Measurements from ENCODE around the gene YPEL4.

YPEL4 gene

GRCh38 chr11:57610170-57610569 is 39.5 kb downstream of the YPEL4 start:
- no peak for DNase-seq
- Histone ChIP-seq H3K36me3 (no peaks in the 10 kb centered on the region), H3K9me3 (ENCODE audit: severe bottlenecking) (no peaks in the 10 kb centered on the region), H3K4me3 (ENCODE audit: low read depth, low read length) (no peak overlapping the region), H3K27ac (no peak overlapping the region), H3K27me3 (ENCODE audit: insufficient read depth, low read depth, severe bottlenecking) (peaks cover 96% of the 10 kb centered on the region)
- TF ChIP-seq CTCF (IDR thresholded peaks at IDR 0.05; ENCODE audit: low read depth, low read length): no peak

GRCh38 chr11:57605028-57605420 is 44.7 kb downstream of the YPEL4 start:
- Histone ChIP-seq H3K4me3 (ENCODE audit: low read depth, low read length) (no peak overlapping the region), H3K27me3 (ENCODE audit: insufficient read depth, low read depth, severe bottlenecking) (peaks cover 71% of the 10 kb centered on the region), H3K36me3 (no peaks in the 10 kb centered on the region), H3K27ac (no peak overlapping the region), H3K9me3 (ENCODE audit: severe bottlenecking) (no peaks in the 10 kb centered on the region)
- no peak for TF ChIP-seq CTCF (IDR thresholded peaks at IDR 0.05; ENCODE audit: low read depth, low read length)
- DNase-seq: no peak

- TF ChIP-seq CTCF (IDR thresholded peaks at IDR 0.05; ENCODE audit: low read depth, low read length): no peak
- DNase-seq: no peak
- Histone ChIP-seq H3K9me3 (ENCODE audit: severe bottlenecking) (no peaks in the 10 kb centered on the region), H3K4me3 (ENCODE audit: low read depth, low read length) (no peak overlapping the region), H3K27ac (no peak overlapping the region), H3K27me3 (ENCODE audit: insufficient read depth, low read depth, severe bottlenecking) (peaks cover 71% of the 10 kb centered on the region), H3K36me3 (no peaks in the 10 kb centered on the region)
Observed at GRCh38 chr11:57604296-57605027, 45.2 kb downstream of the YPEL4 start.

- Histone ChIP-seq H3K36me3 (no peaks in the 10 kb centered on the region), H3K27me3 (ENCODE audit: insufficient read depth, low read depth, severe bottlenecking) (peaks cover 72% of the 10 kb centered on the region), H3K4me3 (ENCODE audit: low read depth, low read length) (no peak overlapping the region), H3K27ac (no peak overlapping the region), H3K9me3 (ENCODE audit: severe bottlenecking) (no peaks in the 10 kb centered on the region)
- no peak for TF ChIP-seq CTCF (IDR thresholded peaks at IDR 0.05; ENCODE audit: low read depth, low read length)
- DNase-seq: peak; percentile 14
Observed at GRCh38 chr11:57601297-57601696, 48.4 kb downstream of the YPEL4 start.

GRCh38 chr11:57599381-57599780 is 50.3 kb downstream of the YPEL4 start:
- Histone ChIP-seq H3K4me3 (ENCODE audit: low read depth, low read length) (no peak overlapping the region), H3K27ac (no peak overlapping the region)

More at GRCh38 chr11:57599381-57599780, 50.3 kb downstream of the YPEL4 start:
- TF ChIP-seq CTCF (IDR thresholded peaks at IDR 0.05; ENCODE audit: low read depth, low read length): no peak
- Histone ChIP-seq H3K9me3 (ENCODE audit: severe bottlenecking) (no peaks in the 10 kb centered on the region), H3K36me3 (no peaks in the 10 kb centered on the region), H3K27me3 (ENCODE audit: insufficient read depth, low read depth, severe bottlenecking) (peaks cover 75% of the 10 kb centered on the region)
- DNase-seq: no peak

All from WERI-Rb-1 (cell line).